GM12865 (cell line): ENCODE measurements around the gene FAM118B.
A peak's percentile ranks its signal among the peaks of the same experiment; 100 is the strongest.
"Not testable (repeated sequence)": the region's sequence is repeated elsewhere in the genome, so short reads cannot be mapped to it uniquely, and the experiment has no call there.

Source experiments
- DNase-seq: peaks from one replicate; pipeline ENCODE4 v3.0.0; 2010; ENCODE audit warnings: low read depth
- H3K4me3 ChIP-seq: 2 replicates; pipeline ENCODE4 v1.5.1; 2011; ENCODE audit warnings: mild to moderate bottlenecking, low read depth, low read length, control low read depth
- TF ChIP-seq, protein P1 (sequence below): IDR thresholded peaks from 2 replicates; pipeline ENCODE4 v1.5.1; 2011; ENCODE audit warnings: low read length, control low read depth, low read depth, inconsistent platforms; ENCODE audit not compliant: insufficient read depth; ENCODE audit errors: missing control alignments

FAM118B gene

GRCh38 chr11:126297004-126297403 is 85.4 kb downstream of the FAM118B start:
- TF ChIP-seq, protein P1, sequence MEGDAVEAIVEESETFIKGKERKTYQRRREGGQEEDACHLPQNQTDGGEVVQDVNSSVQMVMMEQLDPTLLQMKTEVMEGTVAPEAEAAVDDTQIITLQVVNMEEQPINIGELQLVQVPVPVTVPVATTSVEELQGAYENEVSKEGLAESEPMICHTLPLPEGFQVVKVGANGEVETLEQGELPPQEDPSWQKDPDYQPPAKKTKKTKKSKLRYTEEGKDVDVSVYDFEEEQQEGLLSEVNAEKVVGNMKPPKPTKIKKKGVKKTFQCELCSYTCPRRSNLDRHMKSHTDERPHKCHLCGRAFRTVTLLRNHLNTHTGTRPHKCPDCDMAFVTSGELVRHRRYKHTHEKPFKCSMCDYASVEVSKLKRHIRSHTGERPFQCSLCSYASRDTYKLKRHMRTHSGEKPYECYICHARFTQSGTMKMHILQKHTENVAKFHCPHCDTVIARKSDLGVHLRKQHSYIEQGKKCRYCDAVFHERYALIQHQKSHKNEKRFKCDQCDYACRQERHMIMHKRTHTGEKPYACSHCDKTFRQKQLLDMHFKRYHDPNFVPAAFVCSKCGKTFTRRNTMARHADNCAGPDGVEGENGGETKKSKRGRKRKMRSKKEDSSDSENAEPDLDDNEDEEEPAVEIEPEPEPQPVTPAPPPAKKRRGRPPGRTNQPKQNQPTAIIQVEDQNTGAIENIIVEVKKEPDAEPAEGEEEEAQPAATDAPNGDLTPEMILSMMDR: no peak
- H3K4me3 ChIP-seq: no peak overlapping the region
- DNase-seq: no peak

GRCh38 chr11:126303623-126304456 is 92.3 kb downstream of the FAM118B start, which contains the start of gene DCPS:
DCPS (plus strand) TSS chr11:126304060; CDS start chr11:126304081, 21 bp downstream.
- TF ChIP-seq, protein P1: no peak
- H3K4me3 ChIP-seq: peak within 1 kb of the TSS; percentile 99
- DNase-seq: peak; percentile 94

DNA sequence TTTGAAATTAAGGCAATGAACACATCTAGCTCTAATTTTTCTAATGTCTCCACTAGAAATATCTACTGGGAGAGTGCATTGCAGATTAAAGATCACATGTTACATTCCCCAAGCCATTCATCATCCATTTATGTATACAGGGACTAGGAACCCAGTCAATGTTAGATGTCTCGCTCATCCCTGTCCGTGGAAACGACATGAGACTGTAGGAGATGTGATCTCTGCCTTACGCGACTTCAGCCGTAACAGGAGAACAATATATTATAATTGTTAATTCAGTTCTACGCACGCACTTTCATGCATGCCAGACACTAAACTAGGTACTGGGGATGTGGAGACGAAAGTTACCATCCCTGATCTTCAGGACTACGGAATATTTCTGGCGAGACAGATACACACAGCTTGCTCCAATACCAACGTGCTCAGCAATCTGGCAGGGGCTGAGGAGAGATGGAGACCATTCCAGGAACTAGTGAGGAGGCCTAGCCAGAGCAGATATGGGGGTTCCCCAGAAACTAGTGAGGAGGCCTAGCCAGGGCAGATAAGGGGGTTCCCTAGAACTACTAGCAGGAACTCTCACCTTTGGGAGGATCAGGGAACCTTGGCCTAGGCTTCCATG is 93.0 kb downstream of the FAM118B start:
- DNase-seq: peak; percentile 60
- H3K4me3 ChIP-seq: peak overlapping the region; percentile 99
- TF ChIP-seq, protein P1: no peak

DNA sequence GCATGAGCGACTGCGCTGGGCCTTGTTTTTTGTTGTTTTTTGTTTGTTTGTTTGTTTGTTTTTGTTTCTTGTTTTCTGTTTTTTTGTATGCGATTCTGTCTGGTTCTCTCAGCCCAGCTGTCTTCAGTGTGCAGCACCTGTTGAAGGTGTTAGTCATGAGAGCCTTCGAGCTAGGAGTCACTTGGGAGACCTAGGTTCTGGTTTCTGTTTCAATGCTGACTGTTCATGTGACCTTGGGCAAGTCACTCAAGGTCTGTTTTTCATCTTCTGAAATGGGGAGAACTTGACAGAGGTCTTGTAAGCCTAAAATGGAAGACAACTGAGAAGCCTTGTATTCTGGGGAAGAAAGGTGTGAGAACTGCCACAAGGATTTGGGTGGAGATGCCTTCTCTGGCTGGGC is 94.1 kb downstream of the FAM118B start:
- TF ChIP-seq, protein P1: no peak
- DNase-seq: peak; percentile 90
- no peak overlapping the region for H3K4me3 ChIP-seq

DNA sequence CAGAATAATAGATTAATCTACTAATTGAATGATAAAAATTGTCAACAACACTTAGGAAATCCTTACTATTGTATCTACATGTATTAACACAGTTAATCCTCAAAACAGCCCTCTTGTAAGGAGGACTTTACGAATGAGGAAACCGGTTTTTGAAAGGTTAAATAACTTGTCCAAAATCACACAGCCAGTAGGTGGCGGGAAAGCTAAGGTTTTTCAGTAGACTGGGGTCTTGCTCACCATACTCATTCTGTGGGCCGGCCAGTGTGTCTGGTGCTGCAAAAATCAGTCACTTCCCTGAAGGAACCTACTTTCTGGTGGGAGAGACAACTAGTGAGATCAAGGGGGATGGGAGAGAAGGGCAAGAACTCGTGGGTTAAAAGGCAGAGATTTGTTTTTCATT is 96.1 kb downstream of the FAM118B start:
- no peak overlapping the region for H3K4me3 ChIP-seq
- DNase-seq: peak; percentile 61
- TF ChIP-seq, protein P1: peak; percentile 38

GRCh38 chr11:126308271-126308671 is 96.7 kb downstream of the FAM118B start:
- no peak for DNase-seq
- TF ChIP-seq, protein P1: no peak
- no peak overlapping the region for H3K4me3 ChIP-seq

- not testable (repeated sequence) for H3K4me3 ChIP-seq, DNase-seq
Observed at GRCh38 chr11:126308771-126309170, 97.2 kb downstream of the FAM118B start.
